IPS DF 6.9 (cell line): Measurements from ENCODE around the gene TSPAN15.

Source experiments
- DNase-seq: peaks from one replicate; pipeline ENCODE4 v3.0.0-alpha.2; 2013; ENCODE audit warnings: low read depth, low spot score
- H3K27ac ChIP-seq: one replicate; pipeline ENCODE4 v1.5.1; 2013; ENCODE audit warnings: low read length, control low read depth
- H3K27me3 ChIP-seq: 2 replicates; pipeline ENCODE4 v1.6.1; 2013; ENCODE audit warnings: mild to moderate bottlenecking, low read length; ENCODE audit not compliant: control insufficient read depth, insufficient read depth
- H3K36me3 ChIP-seq: 2 replicates; pipeline ENCODE4 v1.6.1; 2013; ENCODE audit warnings: low read length; ENCODE audit not compliant: control insufficient read depth, insufficient read depth
- H3K4me1 ChIP-seq: 2 replicates; pipeline ENCODE4 v1.6.1; 2013; ENCODE audit warnings: low read length; ENCODE audit not compliant: control insufficient read depth, insufficient read depth
- H3K4me3 ChIP-seq: 2 replicates; pipeline ENCODE4 v1.5.1; 2013; ENCODE audit warnings: mild to moderate bottlenecking, low read length
- H3K9me3 ChIP-seq: 2 replicates; pipeline ENCODE4 v1.6.1; 2013; ENCODE audit warnings: low read length, inconsistent platforms; ENCODE audit not compliant: control insufficient read depth, insufficient read depth
- WGBS: extraction: QIAGEN DNeasy Blood & Tissue Kit; methylation state at CpG from one replicate; pipeline ENCODE4 v1.1.7; 2013; ENCODE audit warnings: mixed read lengths, missing lambda C conversion rate; ENCODE audit not compliant: insufficient read length, insufficient coverage; 5-methylcytosine and 5-hydroxymethylcytosine counted together

TSPAN15 gene

GRCh38 chr10:69466158-69466490, 14.9 kb downstream of the TSPAN15 start:
- no peaks in the 10 kb centered on the region for H3K36me3 ChIP-seq
- no peak overlapping the region for H3K4me3 ChIP-seq
- no peaks in the 10 kb centered on the region for H3K9me3 ChIP-seq
- no peak overlapping the region for H3K27ac ChIP-seq
- no CpG with 5 or more reads among the region's 5 CpGs for WGBS
- DNase-seq, result no peak
- H3K4me1 ChIP-seq, result peaks cover 3% of the 10 kb centered on the region; the same call in 1 of the 2 replicates
- no peaks in the 10 kb centered on the region for H3K27me3 ChIP-seq

- WGBS, result no CpG with 5 or more reads among the region's 10 CpGs
- H3K4me3 ChIP-seq, result no peak overlapping the region
- H3K9me3 ChIP-seq, result no peaks in the 10 kb centered on the region
- H3K27me3 ChIP-seq, result no peaks in the 10 kb centered on the region
- DNase-seq, result no peak
- H3K4me1 ChIP-seq, result peaks cover 3% of the 10 kb centered on the region; the same call in 1 of the 2 replicates
- H3K27ac ChIP-seq, result no peak overlapping the region
- no peaks in the 10 kb centered on the region for H3K36me3 ChIP-seq
Measured at GRCh38 chr10:69466689-69467088, 15.4 kb downstream of the TSPAN15 start.

DNA sequence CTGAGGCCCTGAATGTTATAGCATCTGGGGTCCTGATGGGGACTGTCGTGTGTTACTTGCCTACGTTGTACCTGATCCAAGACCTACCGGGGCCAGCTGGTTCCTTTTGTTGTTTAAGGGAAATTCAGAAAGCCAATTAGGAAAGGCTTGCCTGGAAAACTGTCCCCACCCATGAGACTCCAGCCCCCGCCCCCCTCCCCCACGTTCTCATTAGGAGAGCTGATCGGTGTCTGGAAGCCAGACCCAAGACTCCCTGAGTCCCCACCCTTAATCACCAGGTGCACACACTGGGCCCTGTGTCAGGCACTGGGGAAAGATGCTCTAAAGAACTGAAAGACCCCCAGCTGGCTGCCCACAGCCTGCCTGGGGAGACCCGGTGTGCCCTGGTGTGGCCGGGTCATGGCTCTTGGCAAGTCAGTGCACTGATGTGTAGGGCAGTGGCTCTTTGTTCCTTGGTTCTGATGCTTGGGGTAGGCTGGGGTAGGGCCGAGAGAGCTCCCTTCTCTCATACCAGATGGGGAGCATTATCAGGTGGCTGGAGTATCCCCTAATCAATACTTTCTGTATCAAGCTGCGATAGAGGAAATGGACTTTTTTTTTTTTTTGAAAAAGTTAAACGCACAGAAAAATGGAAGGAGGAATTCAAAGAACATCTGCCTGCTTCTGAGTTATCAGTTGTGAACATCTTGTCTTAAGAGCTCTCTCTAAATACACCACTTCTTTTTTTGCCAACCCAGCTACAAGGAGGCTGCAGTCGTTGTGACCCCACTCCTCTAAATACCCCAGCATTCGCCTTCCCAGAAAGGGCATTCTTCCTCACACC, 16.9 kb downstream of the TSPAN15 start:
- Histone ChIP-seq H3K36me3 (no peaks in the 10 kb centered on the region), H3K27ac (no peak overlapping the region), H3K9me3 (no peaks in the 10 kb centered on the region), H3K4me1 (peaks cover 3% of the 10 kb centered on the region; the same call in 1 of the 2 replicates), H3K4me3 (no peak overlapping the region), H3K27me3 (no peaks in the 10 kb centered on the region)
- WGBS, result no CpG with 5 or more reads among the region's 13 CpGs
- DNase-seq, result no peak

DNA sequence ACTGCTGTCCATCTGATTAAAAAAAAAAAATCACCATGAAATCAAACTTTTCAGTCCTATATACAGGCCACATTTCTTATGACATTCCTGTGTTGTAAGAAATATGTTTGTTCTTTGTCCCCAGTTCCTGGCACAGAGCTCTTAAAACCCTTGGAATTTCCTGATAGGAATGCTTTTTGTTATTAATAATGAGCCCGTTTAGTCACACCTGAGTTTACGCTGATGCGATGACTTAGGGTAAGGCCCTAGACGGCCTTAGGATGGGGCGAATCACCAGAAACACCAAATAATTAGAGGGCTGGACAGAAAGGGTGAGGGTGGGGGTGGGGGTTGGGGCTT, 17.5 kb downstream of the TSPAN15 start:
- WGBS, result no CpG with 5 or more reads among the region's 5 CpGs
- Histone ChIP-seq H3K9me3 (no peaks in the 10 kb centered on the region), H3K4me1 (peaks cover 3% of the 10 kb centered on the region; the same call in 1 of the 2 replicates), H3K27ac (no peak overlapping the region), H3K4me3 (no peak overlapping the region), H3K27me3 (no peaks in the 10 kb centered on the region), H3K36me3 (no peaks in the 10 kb centered on the region)
- DNase-seq, result no peak

- Histone ChIP-seq H3K4me3 (no peak overlapping the region), H3K27me3 (no peaks in the 10 kb centered on the region), H3K4me1 (peaks cover 3% of the 10 kb centered on the region; the same call in 1 of the 2 replicates), H3K36me3 (no peaks in the 10 kb centered on the region), H3K27ac (no peak overlapping the region), H3K9me3 (no peaks in the 10 kb centered on the region)
- WGBS, result no CpG with 5 or more reads among the region's 1 CpG
- DNase-seq, result no peak
Measured at GRCh38 chr10:69469976-69470375, 18.7 kb downstream of the TSPAN15 start.

- DNase-seq, result no peak
- Histone ChIP-seq H3K27ac (no peak overlapping the region), H3K9me3 (no peaks in the 10 kb centered on the region), H3K4me3 (no peak overlapping the region), H3K27me3 (no peaks in the 10 kb centered on the region), H3K36me3 (no peaks in the 10 kb centered on the region), H3K4me1 (peaks cover 3% of the 10 kb centered on the region; the same call in 1 of the 2 replicates)
- no CpG with 5 or more reads among the region's 8 CpGs for WGBS
Measured at GRCh38 chr10:69470463-69471384, 19.5 kb downstream of the TSPAN15 start.

DNA sequence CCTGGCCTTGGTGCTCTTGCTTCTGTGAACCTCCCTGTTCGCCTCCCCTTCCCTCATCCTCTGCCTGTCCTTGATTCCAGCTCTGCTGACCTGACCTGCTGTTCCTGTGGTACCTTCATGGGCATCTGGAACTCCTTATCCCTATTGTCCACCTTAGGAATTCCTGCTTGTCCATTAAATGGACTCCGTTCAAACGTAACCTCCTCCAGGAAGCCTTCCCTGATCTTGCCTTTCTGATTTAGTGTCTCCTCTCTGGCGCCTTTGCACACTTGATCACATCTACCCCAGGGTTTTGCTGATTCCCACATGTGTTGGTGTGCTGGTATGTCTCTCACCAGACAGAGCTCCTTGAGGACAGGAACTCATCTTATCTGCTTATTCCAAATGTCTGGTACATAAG, 20.9 kb downstream of the TSPAN15 start:
- DNase-seq, result no peak
- H3K9me3 ChIP-seq, result no peaks in the 10 kb centered on the region
- H3K4me3 ChIP-seq, result no peak overlapping the region
- H3K27me3 ChIP-seq, result no peaks in the 10 kb centered on the region
- H3K36me3 ChIP-seq, result no peaks in the 10 kb centered on the region
- no peak overlapping the region for H3K27ac ChIP-seq
- H3K4me1 ChIP-seq, result peaks cover 3% of the 10 kb centered on the region; the same call in 1 of the 2 replicates
- no CpG with 5 or more reads among the region's 4 CpGs for WGBS

DNA sequence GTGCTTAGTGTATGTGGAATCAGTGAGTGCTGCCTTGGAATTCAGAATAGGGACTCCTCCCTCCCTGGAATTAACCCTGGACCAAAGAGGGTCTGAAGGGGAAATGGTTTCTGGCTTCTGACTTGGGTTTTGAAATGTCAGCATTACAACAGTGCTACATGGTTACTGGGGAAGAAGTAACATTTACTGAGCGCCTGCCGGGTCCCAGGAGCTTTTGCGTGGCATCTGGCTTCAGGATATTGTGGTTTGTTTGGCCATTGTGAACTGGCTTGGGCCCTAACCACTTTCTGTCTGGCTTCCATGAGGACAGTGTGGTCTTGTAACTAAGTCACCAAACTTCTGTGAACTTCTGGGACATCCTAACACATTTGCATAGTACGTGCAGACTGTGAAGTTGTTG, 21.3 kb downstream of the TSPAN15 start:
- Histone ChIP-seq H3K36me3 (no peaks in the 10 kb centered on the region), H3K27ac (no peak overlapping the region), H3K4me1 (peaks cover 3% of the 10 kb centered on the region; the same call in 1 of the 2 replicates), H3K4me3 (no peak overlapping the region), H3K27me3 (no peaks in the 10 kb centered on the region), H3K9me3 (no peaks in the 10 kb centered on the region)
- DNase-seq, result no peak
- WGBS, result no CpG with 5 or more reads among the region's 4 CpGs

DNA sequence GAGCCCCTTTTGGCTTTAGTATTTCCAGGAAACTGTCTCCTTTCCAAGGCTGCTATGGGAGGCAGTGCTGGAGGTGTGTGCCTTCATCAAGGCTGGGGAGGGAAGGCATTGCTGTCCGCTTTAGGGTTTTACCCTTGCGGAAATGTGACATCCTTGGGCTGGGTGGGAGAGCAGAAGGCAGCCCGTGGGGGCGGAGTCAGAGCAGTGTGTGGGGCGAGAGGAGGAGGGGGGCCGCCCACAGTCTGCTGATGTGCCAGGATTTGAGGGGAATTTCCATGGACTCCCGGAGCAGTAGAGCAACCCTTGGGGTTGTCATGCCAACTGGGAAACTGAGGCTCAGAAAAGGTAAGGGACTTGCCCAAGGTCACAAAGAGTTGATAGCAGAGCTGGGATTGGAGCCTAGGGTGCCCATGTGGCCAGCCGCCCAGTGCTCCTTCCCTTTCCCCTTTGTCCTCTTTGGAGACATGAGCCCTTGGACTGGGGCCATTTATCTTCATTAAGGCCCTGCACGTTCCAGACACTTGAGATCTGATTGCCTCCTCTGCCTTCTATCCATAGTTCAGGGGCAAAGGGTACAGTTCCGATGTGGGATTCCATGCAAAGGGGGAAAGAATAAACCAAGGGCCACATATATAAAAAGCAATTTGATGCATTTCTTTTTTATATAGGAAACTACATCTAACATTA, 22.2 kb downstream of the TSPAN15 start:
- WGBS, result no CpG with 5 or more reads among the region's 10 CpGs
- no peaks in the 10 kb centered on the region for H3K27me3 ChIP-seq
- no peak overlapping the region for H3K4me3 ChIP-seq
- no peak for DNase-seq
- no peaks in the 10 kb centered on the region for H3K4me1 ChIP-seq
- no peaks in the 10 kb centered on the region for H3K9me3 ChIP-seq
- no peak overlapping the region for H3K27ac ChIP-seq
- H3K36me3 ChIP-seq, result no peaks in the 10 kb centered on the region

DNA sequence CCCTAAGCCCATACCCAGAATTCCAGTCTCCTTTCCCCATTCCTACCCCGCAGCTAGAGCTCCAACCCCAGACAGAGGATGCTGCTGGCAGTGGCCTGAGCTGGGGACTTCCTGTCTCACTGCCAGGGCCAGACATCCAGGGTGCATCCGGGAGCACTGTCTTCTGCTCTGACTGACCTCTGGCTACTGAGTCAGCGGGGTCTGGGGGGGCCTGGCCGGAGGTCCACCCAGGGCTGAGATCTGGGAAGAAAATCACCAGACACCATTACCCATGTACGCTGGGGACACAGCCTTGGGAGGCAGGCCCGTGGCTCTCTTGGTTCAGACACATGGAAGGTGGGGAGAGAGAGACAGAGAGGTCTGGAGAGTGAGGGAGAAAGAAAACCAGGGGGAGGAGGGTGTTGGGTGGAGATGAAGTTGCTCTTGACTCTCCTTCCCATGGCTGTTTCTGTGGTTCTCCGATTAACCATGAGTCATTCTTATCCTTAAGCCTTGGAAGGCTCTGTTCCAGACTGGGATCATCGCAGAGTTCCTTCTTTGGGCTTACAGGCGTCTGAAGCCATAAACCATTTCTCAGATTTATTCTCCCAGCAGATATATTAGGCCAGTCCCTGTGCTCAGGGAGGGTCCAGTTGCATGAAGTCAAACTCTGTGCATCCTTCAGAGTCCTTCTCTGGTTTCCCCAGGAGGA, 23.6 kb downstream of the TSPAN15 start:
- Histone ChIP-seq H3K4me1 (peaks cover 2% of the 10 kb centered on the region; the same call in 1 of the 2 replicates), H3K27ac (no peak overlapping the region), H3K9me3 (no peaks in the 10 kb centered on the region), H3K36me3 (no peaks in the 10 kb centered on the region), H3K4me3 (no peak overlapping the region), H3K27me3 (no peaks in the 10 kb centered on the region)
- WGBS, result no CpG with 5 or more reads among the region's 9 CpGs
- DNase-seq, result no peak
